CD14-positive monocyte (primary cell): ENCODE results near the gene PLSCR4. TPM values are rescaled to one million over a fixed set of nuclear protein-coding genes. Genes with fewer than 3 reads are reported as not detected.

Experiments
- DNase-seq, 3 donors: peaks; one replicate each; pipeline ENCODE4 v3.0.0-alpha.2; 2011 to 2022
- H2AFZ ChIP-seq: 2 replicates; pipeline ENCODE4 v1.6.0; 2012; ENCODE audit warnings: mild to moderate bottlenecking, low read depth, low read length, inconsistent platforms; ENCODE audit not compliant: insufficient read depth, poor library complexity, severe bottlenecking
- H3K27ac ChIP-seq, 2 donors: 1 replicate in 1 of 2; 2 replicates in 1 of 2; pipeline ENCODE4 v1.5.1; 2012 to 2013; ENCODE audit warnings: low read length in 2 of 2, control low read depth in 1 of 2, inconsistent platforms in 1 of 2, low read depth in 1 of 2, mild to moderate bottlenecking in 1 of 2
- H3K27me3 ChIP-seq, 2 donors: one replicate each; pipeline versions ENCODE4 v1.6.0 to v1.6.1; 2011 to 2013; ENCODE audit warnings: low read length in 2 of 2; ENCODE audit not compliant: control insufficient read depth in 2 of 2, insufficient read depth in 2 of 2
- H3K36me3 ChIP-seq, 2 donors: replicated peaks in 1 of 2; 1 replicate in 1 of 2; 2 replicates in 1 of 2; pipeline versions ENCODE4 v1.5.1 to v1.6.1; 2012 to 2013; ENCODE audit warnings: low read length in 2 of 2, control low read depth in 1 of 2, inconsistent platforms in 1 of 2, mild to moderate bottlenecking in 1 of 2; ENCODE audit not compliant: insufficient read depth in 2 of 2, control insufficient read depth in 1 of 2
- H3K4me1 ChIP-seq, 2 donors: 1 replicate in 1 of 2; 2 replicates in 1 of 2; pipeline versions ENCODE4 v1.5.1 to v1.6.1; 2012 to 2013; ENCODE audit warnings: low read length in 2 of 2, control low read depth in 1 of 2, inconsistent platforms in 1 of 2, mild to moderate bottlenecking in 1 of 2, moderate library complexity in 1 of 2; ENCODE audit not compliant: insufficient read depth in 2 of 2, control insufficient read depth in 1 of 2
- H3K4me2 ChIP-seq: replicated peaks from 2 replicates; pipeline ENCODE3; 2012; ENCODE audit warnings: low read length, moderate library complexity, mild to moderate bottlenecking; ENCODE audit not compliant: poor library complexity, severe bottlenecking; ENCODE audit errors: extremely low read depth
- H3K4me3 ChIP-seq, 3 experiments: fragments of 200-600 bp in 1 of 3; sonication (generic) in 1 of 3; replicated peaks in 1 of 3; 1 replicate in 2 of 3; 2 replicates in 1 of 3; pipeline ENCODE4 v1.5.1; 2011 to 2013; ENCODE audit warnings: low read length in 3 of 3, mild to moderate bottlenecking in 3 of 3, control low read depth in 2 of 3, low read depth in 2 of 3, inconsistent platforms in 1 of 3, moderate library complexity in 1 of 3
- H3K79me2 ChIP-seq: 2 replicates; pipeline ENCODE4 v1.6.0; 2012; ENCODE audit warnings: mild to moderate bottlenecking, control low read depth, inconsistent platforms, low read length, moderate library complexity; ENCODE audit not compliant: insufficient read depth
- H3K9ac ChIP-seq: 2 replicates; pipeline ENCODE4 v1.6.0; 2017; ENCODE audit warnings: low read length, mild to moderate bottlenecking; ENCODE audit not compliant: insufficient read depth, poor library complexity, severe bottlenecking
- H3K9me3 ChIP-seq, 2 donors: replicated peaks in 1 of 2; 1 replicate in 1 of 2; 2 replicates in 1 of 2; pipeline versions ENCODE4 v1.5.1 to v1.6.1; 2012 to 2013; ENCODE audit warnings: low read length in 2 of 2, control low read depth in 1 of 2; ENCODE audit not compliant: control insufficient read depth in 1 of 2, insufficient read depth in 1 of 2
- H4K20me1 ChIP-seq: 2 replicates; pipeline ENCODE4 v1.6.0; 2012; ENCODE audit warnings: mild to moderate bottlenecking, low read length, control low read depth, moderate library complexity; ENCODE audit not compliant: insufficient read depth
- H3K27ac Mint-ChIP-seq, 7 donors: one replicate each; pipeline ENCODE4 v1.8.0; 2020; ENCODE audit warnings: mild to moderate bottlenecking in 7 of 7, mixed read lengths in 7 of 7, moderate library complexity in 6 of 7, inconsistent platforms in 2 of 7
- H3K27me3 Mint-ChIP-seq, 3 donors: one replicate each; pipeline ENCODE4 v1.8.0; 2021 to 2022; ENCODE audit warnings: low read depth in 3 of 3, mild to moderate bottlenecking in 3 of 3, mixed read lengths in 3 of 3, moderate library complexity in 3 of 3, inconsistent platforms in 1 of 3
- H3K36me3 Mint-ChIP-seq, 2 donors: one replicate each; pipeline ENCODE4 v1.8.0; 2020; ENCODE audit warnings: mixed read lengths in 2 of 2, inconsistent platforms in 1 of 2, mild to moderate bottlenecking in 1 of 2
- H3K4me1 Mint-ChIP-seq: one replicate; pipeline ENCODE4 v1.8.0; 2020; ENCODE audit warnings: mild to moderate bottlenecking, mixed read lengths
- H3K4me3 Mint-ChIP-seq, 2 donors: one replicate each; pipeline ENCODE4 v1.8.0; 2020; ENCODE audit warnings: mild to moderate bottlenecking in 2 of 2, mixed read lengths in 2 of 2, moderate library complexity in 1 of 2
- H3K9me3 Mint-ChIP-seq, 7 donors: one replicate each; pipeline ENCODE4 v1.8.0; 2020 to 2022; ENCODE audit warnings: mixed read lengths in 7 of 7, mild to moderate bottlenecking in 6 of 7, moderate library complexity in 6 of 7, inconsistent platforms in 2 of 7
- WGBS: methylation state at CpG from one replicate; pipeline ENCODE4 v1.1.5; 2013; ENCODE audit warnings: missing lambda C conversion rate; ENCODE audit not compliant: insufficient coverage; 5-methylcytosine and 5-hydroxymethylcytosine counted together
- intact Hi-C, 2 donors: fragments of 100-400 bp; cut with micrococcal nuclease; formaldehyde crosslinking; loops; one replicate each; pipeline versions ENCODE4 v1.15.0 to v1.15.1; 2023
- polyA plus RNA-seq, 3 donors: library from polyadenylated mRNA; depleted of rRNA in 1 of 3; unstranded in 2 of 3; stranded (reverse) in 1 of 3; fragments of 300-500 nt in 2 of 3; fragments of >200 nt in 1 of 3; fragmentation: Illumina TruSeq in 2 of 3; gene quantifications; 1 replicate in 2 of 3; 2 replicates in 1 of 3; pipeline ENCODE4 v1.2.3, GENCODE V29; 2012 to 2021
- TF ChIP-seq, protein P1 (sequence below): fragments of 200-600 bp; IDR thresholded peaks from one replicate; pipeline ENCODE4 v1.8.0; 2022; ENCODE audit warnings: antibody characterized with exemption, mild to moderate bottlenecking

The PLSCR4 gene
- polyA plus RNA-seq, 3 donors, result 0.05 TPM; not detected in 2

DNA sequence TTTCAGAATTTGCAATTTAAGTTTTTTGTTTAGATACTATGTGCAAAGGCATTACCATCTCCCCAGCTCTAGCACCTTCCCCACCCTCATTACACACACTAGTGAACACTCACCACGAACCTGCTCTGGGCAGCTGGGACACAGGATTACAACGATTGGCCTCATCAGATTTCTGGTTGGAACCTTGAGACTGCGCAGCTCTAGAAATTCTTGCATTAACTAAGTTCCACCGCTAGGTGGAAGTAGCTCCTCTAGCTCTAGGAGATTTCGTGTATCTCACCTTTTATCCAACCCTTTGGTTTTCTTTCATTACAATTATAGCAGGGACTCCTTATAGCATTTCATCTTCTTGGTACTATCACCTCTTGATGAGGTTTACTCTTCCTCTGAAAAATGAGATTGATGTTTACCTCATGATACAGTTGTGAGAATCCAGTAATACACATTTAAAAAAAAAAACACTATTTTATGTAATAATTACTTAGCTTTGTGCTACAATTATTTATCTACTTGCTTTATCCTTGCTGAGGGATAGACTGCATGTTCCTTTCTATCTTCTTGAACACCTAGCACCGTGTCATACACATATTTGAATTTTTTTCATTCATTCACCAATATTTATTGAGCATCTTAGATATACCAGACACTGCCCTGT lies 61.3 kb downstream of the PLSCR4 start:
- H3K9ac ChIP-seq, result no peak overlapping the region
- Mint-ChIP-seq H3K4me1 (no peaks in the 10 kb centered on the region), H3K27me3 (peaks cover 0 to 2% (median 2%) of the 10 kb centered on the region in 3 donors), H3K27ac (no peak overlapping the region), H3K36me3 (no peaks in the 10 kb centered on the region), H3K4me3 (no peak overlapping the region), H3K9me3 (no peaks in the 10 kb centered on the region)
- no peak overlapping the region for H3K27ac ChIP-seq
- no peaks in the 10 kb centered on the region for H3K4me1 ChIP-seq
- no peaks in the 10 kb centered on the region for H3K36me3 ChIP-seq
- H4K20me1 ChIP-seq, result no peaks in the 10 kb centered on the region
- TF ChIP-seq, protein P1, sequence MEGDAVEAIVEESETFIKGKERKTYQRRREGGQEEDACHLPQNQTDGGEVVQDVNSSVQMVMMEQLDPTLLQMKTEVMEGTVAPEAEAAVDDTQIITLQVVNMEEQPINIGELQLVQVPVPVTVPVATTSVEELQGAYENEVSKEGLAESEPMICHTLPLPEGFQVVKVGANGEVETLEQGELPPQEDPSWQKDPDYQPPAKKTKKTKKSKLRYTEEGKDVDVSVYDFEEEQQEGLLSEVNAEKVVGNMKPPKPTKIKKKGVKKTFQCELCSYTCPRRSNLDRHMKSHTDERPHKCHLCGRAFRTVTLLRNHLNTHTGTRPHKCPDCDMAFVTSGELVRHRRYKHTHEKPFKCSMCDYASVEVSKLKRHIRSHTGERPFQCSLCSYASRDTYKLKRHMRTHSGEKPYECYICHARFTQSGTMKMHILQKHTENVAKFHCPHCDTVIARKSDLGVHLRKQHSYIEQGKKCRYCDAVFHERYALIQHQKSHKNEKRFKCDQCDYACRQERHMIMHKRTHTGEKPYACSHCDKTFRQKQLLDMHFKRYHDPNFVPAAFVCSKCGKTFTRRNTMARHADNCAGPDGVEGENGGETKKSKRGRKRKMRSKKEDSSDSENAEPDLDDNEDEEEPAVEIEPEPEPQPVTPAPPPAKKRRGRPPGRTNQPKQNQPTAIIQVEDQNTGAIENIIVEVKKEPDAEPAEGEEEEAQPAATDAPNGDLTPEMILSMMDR, result peak; percentile 85
- H3K27me3 ChIP-seq, result no peaks in the 10 kb centered on the region
- intact Hi-C loops, result no loop called here
- H3K4me2 ChIP-seq, result no peak overlapping the region
- no peak overlapping the region for H3K4me3 ChIP-seq
- WGBS, result 46% methylated on average over 3 of the region's 6 CpGs
- H2AFZ ChIP-seq, result peak overlapping the region; percentile 10
- H3K79me2 ChIP-seq, result no peaks in the 10 kb centered on the region
- no peaks in the 10 kb centered on the region for H3K9me3 ChIP-seq
- DNase-seq, result peak; percentile 15 to 40 (median 31)

DNA sequence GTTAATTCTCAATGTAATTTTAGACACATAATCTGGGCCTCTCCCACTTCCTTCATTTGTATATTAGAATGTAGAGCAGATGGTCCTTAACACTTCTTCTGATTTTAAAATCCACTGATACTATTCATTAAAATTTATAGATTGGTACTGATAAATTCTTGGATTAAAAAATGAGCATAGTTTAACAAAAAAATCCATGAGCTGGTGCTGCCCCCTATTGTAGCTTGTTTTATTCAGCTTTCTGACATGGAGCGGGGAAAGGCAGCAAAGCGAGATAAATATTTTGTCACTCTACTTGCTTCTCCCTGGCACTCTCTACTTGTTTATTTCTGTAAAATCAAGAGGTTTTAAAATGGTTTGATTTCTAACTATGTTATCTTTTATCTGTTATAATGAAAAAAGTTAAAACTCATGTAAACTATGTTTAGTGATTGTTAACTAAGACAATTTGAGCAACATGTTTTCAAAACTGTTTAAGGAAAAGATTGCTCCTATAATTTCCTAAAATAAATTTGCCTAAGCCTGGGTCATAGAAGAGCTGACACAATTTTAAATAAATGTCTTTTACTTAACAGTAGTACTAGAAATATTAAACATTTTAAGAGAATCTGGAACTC lies 63.5 kb downstream of the PLSCR4 start:
- Histone ChIP-seq H3K9ac (no peak overlapping the region), H3K4me2 (no peak overlapping the region), H3K36me3 (no peaks in the 10 kb centered on the region), H3K9me3 (no peaks in the 10 kb centered on the region), H3K27me3 (no peaks in the 10 kb centered on the region), H3K79me2 (no peaks in the 10 kb centered on the region), H2AFZ (no peak overlapping the region), H3K4me1 (no peaks in the 10 kb centered on the region), H3K27ac (no peak overlapping the region), H3K4me3 (no peak overlapping the region), H4K20me1 (no peaks in the 10 kb centered on the region)
- Mint-ChIP-seq H3K4me3 (no peak overlapping the region), H3K36me3 (no peaks in the 10 kb centered on the region), H3K4me1 (no peaks in the 10 kb centered on the region), H3K9me3 (peaks cover 0 to 3% (median 0%) of the 10 kb centered on the region in 7 donors), H3K27ac (no peak overlapping the region), H3K27me3 (peaks cover 0 to 4% (median 3%) of the 10 kb centered on the region in 3 donors)
- no CpG with 5 or more reads among the region's 2 CpGs for WGBS
- TF ChIP-seq, protein P1, result peak; percentile 21
- no peak for DNase-seq
- intact Hi-C loops, result no loop called here
